GM19468 (cell line): ENCODE results near the gene PCYT2.
A peak's percentile ranks its signal among the peaks of the same experiment; 100 is the strongest.

ENCODE experiments used
- ATAC-seq: cut with Tn5 transposase; IDR thresholded peaks from one replicate; pipeline ENCODE4 v1.9.1; 2021; ENCODE audit warnings: mild to moderate bottlenecking, moderate library complexity, moderate number of reproducible peaks; ENCODE audit not compliant: unreplicated experiment; ENCODE audit errors: extremely low read depth

Gene PCYT2

DNA sequence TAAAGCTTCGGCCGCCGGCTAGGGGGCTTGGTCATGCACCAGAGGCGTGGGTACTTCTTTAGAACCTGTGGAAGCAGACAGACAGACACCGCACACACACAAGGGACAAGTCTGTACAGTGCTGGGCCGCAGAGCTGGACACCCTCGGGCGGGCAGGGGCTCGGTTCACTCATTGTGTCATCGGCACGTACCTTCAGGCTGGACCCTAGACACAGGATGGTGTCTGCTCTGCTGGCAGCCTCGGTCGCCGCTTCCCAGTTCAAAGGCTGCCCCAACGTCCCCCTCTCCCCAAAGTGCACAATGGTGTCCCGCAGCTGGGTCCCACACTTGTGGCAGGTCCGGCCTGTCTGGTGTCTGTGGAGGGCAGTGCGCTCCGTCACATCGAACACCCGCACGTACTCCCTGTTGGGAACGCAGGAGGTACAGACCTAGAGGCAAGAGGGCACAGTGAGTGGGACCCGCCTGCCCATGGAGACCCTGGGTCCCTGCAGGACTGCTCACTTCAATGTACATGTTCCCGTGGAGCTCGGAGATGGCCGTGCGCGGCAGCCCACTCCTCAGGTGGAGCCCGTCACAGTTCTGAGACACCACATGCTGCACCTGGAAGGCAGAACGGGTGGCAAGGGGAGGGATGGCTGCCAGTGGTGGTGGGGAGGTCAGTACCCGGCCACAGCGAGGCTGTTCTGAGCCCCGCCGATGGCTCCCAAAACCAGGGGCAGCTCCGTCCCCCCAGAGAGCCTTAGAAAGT, 3.1 kb upstream of the PCYT2 start:
- ATAC-seq, result no peak

- no peak for ATAC-seq
Measured at GRCh38 chr17:81913394-81914102, 2.3 kb upstream of the PCYT2 start.

DNA sequence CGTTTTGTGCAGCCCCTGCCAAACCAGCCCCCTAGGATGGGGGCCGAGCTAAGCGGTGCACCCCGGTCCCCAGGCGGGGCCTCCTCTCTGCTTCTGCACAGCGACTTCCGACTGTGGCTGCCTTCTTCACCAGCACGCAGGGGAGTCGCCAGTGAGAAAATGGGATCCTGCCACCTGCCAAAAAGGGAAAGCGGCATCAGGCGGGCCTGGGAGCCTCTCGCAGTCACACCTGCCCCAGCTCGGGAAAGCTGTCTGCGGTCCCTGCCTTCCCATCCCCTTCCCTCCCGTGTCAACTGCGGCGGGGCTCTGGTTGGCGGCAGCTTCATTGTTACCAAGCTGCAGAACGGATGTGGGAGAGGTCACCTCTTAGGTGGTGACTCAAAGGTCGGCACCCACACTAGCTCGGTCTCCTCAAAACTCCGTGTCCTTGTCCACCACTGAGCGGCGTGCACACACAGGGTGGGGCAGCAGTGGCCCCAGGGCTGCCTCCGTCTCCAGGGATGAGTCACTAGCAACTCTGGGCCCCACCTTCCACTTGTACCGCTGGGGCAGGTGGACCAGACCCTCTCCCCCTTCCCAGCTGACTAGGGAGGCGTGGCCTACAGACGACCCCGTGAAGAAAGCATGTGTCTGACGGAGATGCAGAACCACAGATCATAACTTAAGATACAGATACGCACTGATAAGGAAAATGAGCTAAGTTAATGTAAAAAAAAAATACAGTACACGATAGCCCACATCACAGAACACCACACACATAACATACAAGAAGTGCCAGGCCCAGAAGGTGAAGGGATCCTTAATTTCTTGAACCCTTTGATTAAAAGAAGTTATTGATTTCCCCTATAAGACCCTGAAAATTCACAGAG, 1.5 kb upstream of the PCYT2 start:
- no peak for ATAC-seq

DNA sequence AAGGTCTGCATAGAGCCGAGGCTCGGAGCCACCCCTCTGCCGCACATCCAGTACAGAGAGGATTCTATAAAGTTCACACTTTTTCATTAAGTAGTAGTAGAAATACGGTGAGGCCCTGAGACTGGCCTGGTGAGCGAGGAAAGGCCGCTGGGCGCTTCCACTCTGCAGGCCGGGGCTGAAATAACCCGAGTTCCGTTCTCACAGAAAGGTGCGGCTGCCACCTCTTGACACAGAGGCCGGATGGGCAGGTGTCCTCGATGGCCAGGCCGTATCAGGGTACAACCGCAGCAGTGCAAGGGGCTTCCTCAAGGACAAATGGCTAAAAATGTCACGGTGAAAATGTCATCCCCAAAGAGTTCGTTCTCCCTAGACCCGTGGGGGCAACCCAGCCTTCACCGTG, 770 bp upstream of the PCYT2 start:
- no peak for ATAC-seq

GRCh38 chr17:81910840-81911276, 341 bp downstream of the PCYT2 start:
- ATAC-seq, result peak; percentile 12

DNA sequence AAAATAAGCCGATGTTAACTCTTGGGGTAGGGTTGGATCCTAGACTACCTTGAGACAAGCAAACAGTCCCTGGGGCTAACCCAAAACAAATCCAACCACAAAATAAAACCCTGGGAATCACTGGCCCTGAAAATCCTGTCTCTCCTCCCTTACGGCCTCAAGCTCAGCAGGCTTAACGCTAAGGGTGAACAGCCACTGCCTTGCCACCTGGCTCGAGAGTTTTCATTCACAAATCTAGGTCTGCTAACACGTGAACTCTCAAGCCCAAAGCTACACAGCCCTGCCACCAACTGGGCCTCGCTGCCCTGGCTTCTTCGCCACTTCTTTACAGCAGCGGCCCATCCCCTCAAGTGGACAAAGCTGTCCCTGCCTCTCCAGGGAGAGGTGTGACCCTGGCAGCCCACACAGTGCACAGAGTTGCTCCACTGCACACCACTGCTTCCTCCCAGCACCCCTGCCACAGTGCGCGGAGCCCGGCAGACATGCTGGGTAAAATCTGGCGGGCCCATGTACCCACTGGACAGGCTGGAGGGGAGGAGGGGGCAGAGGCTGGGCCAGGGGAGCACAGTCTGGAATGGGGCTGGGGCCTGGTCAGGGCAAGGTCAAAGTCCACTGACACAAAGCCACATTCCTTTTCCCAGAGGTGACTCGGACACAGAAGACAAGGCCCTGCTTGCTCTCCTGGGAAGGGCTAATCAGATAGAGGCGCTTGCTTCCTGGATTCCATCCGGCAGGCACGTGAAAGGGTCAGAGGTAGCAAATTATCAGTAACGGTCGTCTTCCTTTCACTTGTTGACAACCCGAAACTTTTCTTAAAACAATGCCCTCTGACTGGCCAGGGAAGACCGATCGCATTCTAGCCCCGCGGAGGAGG, 996 bp downstream of the PCYT2 start:
- no peak for ATAC-seq

- ATAC-seq, result no peak
Measured at GRCh38 chr17:81909231-81909630, 2.0 kb downstream of the PCYT2 start.

- no peak for ATAC-seq
Measured at GRCh38 chr17:81908793-81909192, 2.4 kb downstream of the PCYT2 start.

- no peak for ATAC-seq
Measured at GRCh38 chr17:81907219-81908145, 3.7 kb downstream of the PCYT2 start.

DNA sequence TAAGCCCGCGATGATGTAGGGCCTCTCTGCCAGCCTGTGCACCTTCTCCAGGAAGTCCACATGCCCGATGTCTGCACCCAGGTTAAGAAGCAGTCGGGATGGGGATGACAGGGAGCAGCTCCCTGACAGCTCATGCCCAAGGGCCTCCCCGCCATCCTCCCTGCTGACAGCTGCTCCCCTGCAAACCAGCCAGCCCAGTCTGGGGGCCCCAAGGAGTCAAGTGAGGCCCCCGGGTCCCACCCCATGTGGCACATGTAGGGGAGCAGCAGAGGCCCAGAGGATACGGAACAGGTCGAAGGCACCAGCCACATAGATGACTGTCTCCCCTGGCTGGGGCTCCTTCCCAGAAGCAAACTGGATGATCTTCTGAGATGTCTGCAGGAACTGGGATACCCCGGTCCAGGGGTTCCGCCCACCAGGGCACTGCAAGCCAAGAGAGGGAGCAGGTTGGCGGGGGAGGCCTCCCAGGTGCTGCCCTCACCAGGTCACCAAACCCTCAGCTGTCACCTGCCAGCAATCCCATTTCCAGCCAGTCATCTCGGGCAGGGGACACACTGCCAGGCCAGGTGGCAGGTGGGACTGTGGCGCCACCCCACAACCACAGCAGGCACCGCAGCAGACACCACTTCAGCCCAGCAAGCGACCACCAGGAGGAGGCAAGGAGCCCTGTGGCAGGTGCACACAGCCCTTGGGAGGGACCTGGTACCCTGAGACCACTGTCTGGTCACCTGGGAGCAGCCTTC, 4.6 kb downstream of the PCYT2 start:
- no peak for ATAC-seq

DNA sequence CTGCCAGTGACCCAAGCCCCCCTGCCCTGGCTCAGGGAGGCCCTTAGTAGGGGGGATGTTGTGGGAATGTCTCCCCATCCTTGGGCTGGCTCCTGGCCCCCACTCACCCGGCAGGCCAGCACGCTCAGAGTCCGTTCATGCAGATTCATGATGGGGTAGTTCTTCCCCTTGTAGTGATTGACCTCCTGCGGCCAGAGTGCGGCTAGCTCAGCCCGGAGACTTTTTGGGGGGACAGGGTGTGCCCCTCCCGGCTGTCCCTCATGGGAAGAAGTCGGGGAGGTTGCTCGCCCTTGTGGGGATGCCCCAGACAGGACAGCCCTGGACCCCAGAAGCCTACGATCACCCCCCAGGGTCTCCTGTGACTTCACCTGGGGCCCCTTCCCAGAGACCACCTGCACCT, 5.2 kb downstream of the PCYT2 start:
- ATAC-seq, result no peak

GRCh38 chr17:81905424-81905875, 5.7 kb downstream of the PCYT2 start:
- no peak for ATAC-seq

DNA sequence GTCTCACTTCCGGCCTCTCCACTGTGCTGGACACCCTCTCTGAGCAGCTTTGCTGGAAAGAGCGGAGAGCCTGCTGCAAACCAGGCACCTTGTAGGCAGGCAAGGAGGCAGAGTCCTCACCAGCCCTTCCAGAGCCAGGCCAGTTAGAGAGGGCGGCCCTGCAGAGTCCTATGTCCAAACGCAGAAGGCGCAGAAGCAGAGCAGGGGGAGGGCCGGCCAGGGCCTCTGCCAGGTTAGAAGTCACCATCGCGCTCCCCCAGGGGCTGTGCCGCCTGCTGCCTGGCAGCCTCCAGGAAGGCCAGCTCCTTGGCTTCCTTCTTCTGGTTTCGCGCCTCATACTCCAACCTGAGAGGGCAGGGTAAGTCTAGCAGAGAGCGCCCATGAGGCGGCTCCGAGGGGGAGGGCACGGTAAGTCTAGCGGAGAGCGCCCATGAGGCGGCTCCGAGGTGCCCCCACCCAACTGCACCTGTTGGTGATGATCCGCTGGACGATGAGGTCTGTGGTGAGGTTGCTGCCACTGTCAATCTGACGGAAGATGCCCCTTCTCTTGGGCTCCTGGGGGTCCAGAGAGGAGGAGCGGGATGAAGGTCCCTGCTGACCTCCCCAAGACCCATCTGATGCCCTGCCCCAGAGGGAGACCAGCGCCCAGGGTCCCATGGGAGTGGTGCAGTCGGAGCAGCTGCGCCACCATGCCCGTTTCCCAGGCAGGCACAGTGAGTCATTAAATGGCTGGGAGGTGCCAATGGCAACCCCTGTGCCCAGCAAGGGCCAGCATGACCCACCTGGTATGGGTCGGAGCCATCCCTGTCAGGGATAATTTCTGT, 6.4 kb downstream of the PCYT2 start:
- no peak for ATAC-seq

- ATAC-seq, result no peak
Measured at GRCh38 chr17:81903896-81904599, 7.2 kb downstream of the PCYT2 start.

- no peak for ATAC-seq
Measured at GRCh38 chr17:81903415-81903831, 7.8 kb downstream of the PCYT2 start.

- no peak for ATAC-seq
Measured at GRCh38 chr17:81902653-81903414, 8.4 kb downstream of the PCYT2 start.
